Measurements from ENCODE around the gene GOLM1.

GOLM1 gene

GRCh38 chr9:86042199-86042978, 57.0 kb downstream of the GOLM1 start:
- Histone ChIP-seq H3K4me1 (ENCODE audit: control insufficient read depth in 1 of 2, insufficient read depth in 2 of 2, low read length in 2 of 2) (peaks cover 0 to 14% of the 10 kb centered on the region in 2 donors), H3K36me3 (ENCODE audit: control insufficient read depth in 1 of 2, insufficient read depth in 2 of 2, low read length in 2 of 2) (no peaks in the 10 kb centered on the region), H3K9me3 (ENCODE audit: control insufficient read depth in 1 of 2, low read length in 2 of 2) (no peaks in the 10 kb centered on the region), H3K27ac (ENCODE audit: low read length) (no peak overlapping the region), H3K27me3 (ENCODE audit: low read depth, low read length) (no peaks in the 10 kb centered on the region), H3K4me3 (ENCODE audit: low read depth in 1 of 2, low read length in 2 of 2) (no peak overlapping the region)

- Histone ChIP-seq H3K27ac (ENCODE audit: low read length) (no peak overlapping the region), H3K4me3 (ENCODE audit: low read depth in 1 of 2, low read length in 2 of 2) (no peak overlapping the region), H3K9me3 (ENCODE audit: control insufficient read depth in 1 of 2, low read length in 2 of 2) (no peaks in the 10 kb centered on the region), H3K4me1 (ENCODE audit: control insufficient read depth in 1 of 2, insufficient read depth in 2 of 2, low read length in 2 of 2) (peaks cover 0 to 14% of the 10 kb centered on the region in 2 donors), H3K27me3 (ENCODE audit: low read depth, low read length) (no peaks in the 10 kb centered on the region), H3K36me3 (ENCODE audit: control insufficient read depth in 1 of 2, insufficient read depth in 2 of 2, low read length in 2 of 2) (peaks cover 0 to 2% of the 10 kb centered on the region in 2 donors)
These were observed 58.0 kb downstream of the GOLM1 start for GRCh38 chr9:86041311-86041741.

- no peaks in the 10 kb centered on the region for H3K9me3 ChIP-seq (ENCODE audit: control insufficient read depth in 1 of 2, low read length in 2 of 2)
- H3K4me3 ChIP-seq (ENCODE audit: low read depth in 1 of 2, low read length in 2 of 2) = no peak overlapping the region
- H3K4me1 ChIP-seq (ENCODE audit: control insufficient read depth in 1 of 2, insufficient read depth in 2 of 2, low read length in 2 of 2) = peaks cover 0 to 14% of the 10 kb centered on the region in 2 donors
- H3K27me3 ChIP-seq (ENCODE audit: low read depth, low read length) = no peaks in the 10 kb centered on the region
- H3K36me3 ChIP-seq (ENCODE audit: control insufficient read depth in 1 of 2, insufficient read depth in 2 of 2, low read length in 2 of 2) = peaks cover 0 to 5% of the 10 kb centered on the region in 2 donors
- no peak overlapping the region for H3K27ac ChIP-seq (ENCODE audit: low read length)
These were observed 58.5 kb downstream of the GOLM1 start for GRCh38 chr9:86040861-86041155.

GRCh38 chr9:86039991-86040860, 59.1 kb downstream of the GOLM1 start:
- Histone ChIP-seq H3K4me1 (ENCODE audit: control insufficient read depth in 1 of 2, insufficient read depth in 2 of 2, low read length in 2 of 2) (peaks cover 0 to 14% of the 10 kb centered on the region in 2 donors), H3K27me3 (ENCODE audit: low read depth, low read length) (no peaks in the 10 kb centered on the region), H3K27ac (ENCODE audit: low read length) (no peak overlapping the region), H3K9me3 (ENCODE audit: control insufficient read depth in 1 of 2, low read length in 2 of 2) (no peaks in the 10 kb centered on the region), H3K36me3 (ENCODE audit: control insufficient read depth in 1 of 2, insufficient read depth in 2 of 2, low read length in 2 of 2) (peaks cover 0 to 5% of the 10 kb centered on the region in 2 donors), H3K4me3 (ENCODE audit: low read depth in 1 of 2, low read length in 2 of 2) (no peak overlapping the region)

- Histone ChIP-seq H3K4me3 (ENCODE audit: low read depth in 1 of 2, low read length in 2 of 2) (no peak overlapping the region), H3K27me3 (ENCODE audit: low read depth, low read length) (no peaks in the 10 kb centered on the region), H3K36me3 (ENCODE audit: control insufficient read depth in 1 of 2, insufficient read depth in 2 of 2, low read length in 2 of 2) (peaks cover 0 to 20% of the 10 kb centered on the region in 2 donors), H3K4me1 (ENCODE audit: control insufficient read depth in 1 of 2, insufficient read depth in 2 of 2, low read length in 2 of 2) (peaks cover 0 to 7% of the 10 kb centered on the region in 2 donors), H3K9me3 (ENCODE audit: control insufficient read depth in 1 of 2, low read length in 2 of 2) (no peaks in the 10 kb centered on the region), H3K27ac (ENCODE audit: low read length) (no peak overlapping the region)
These were observed 62.8 kb downstream of the GOLM1 start for GRCh38 chr9:86036555-86036954.

GRCh38 chr9:86035827-86036440, 63.4 kb downstream of the GOLM1 start:
- Histone ChIP-seq H3K36me3 (ENCODE audit: control insufficient read depth in 1 of 2, insufficient read depth in 2 of 2, low read length in 2 of 2) (peaks cover 0 to 20% of the 10 kb centered on the region in 2 donors), H3K27ac (ENCODE audit: low read length) (no peak overlapping the region)

GRCh38 chr9:86034863-86035734, 64.3 kb downstream of the GOLM1 start:
- H3K27ac ChIP-seq (ENCODE audit: low read length) = no peak overlapping the region
- H3K4me1 ChIP-seq (ENCODE audit: control insufficient read depth in 1 of 2, insufficient read depth in 2 of 2, low read length in 2 of 2) = no peaks in the 10 kb centered on the region
- no peak overlapping the region for H3K4me3 ChIP-seq (ENCODE audit: low read depth in 1 of 2, low read length in 2 of 2)
- peaks cover 0 to 20% of the 10 kb centered on the region in 2 donors for H3K36me3 ChIP-seq (ENCODE audit: control insufficient read depth in 1 of 2, insufficient read depth in 2 of 2, low read length in 2 of 2)
- no peaks in the 10 kb centered on the region for H3K27me3 ChIP-seq (ENCODE audit: low read depth, low read length)
- no peaks in the 10 kb centered on the region for H3K9me3 ChIP-seq (ENCODE audit: control insufficient read depth in 1 of 2, low read length in 2 of 2)

More at GRCh38 chr9:86035827-86036440, 63.4 kb downstream of the GOLM1 start:
- Histone ChIP-seq H3K4me1 (ENCODE audit: control insufficient read depth in 1 of 2, insufficient read depth in 2 of 2, low read length in 2 of 2) (peaks cover 0 to under 1% of the 10 kb centered on the region in 2 donors), H3K27me3 (ENCODE audit: low read depth, low read length) (no peaks in the 10 kb centered on the region), H3K9me3 (ENCODE audit: control insufficient read depth in 1 of 2, low read length in 2 of 2) (no peaks in the 10 kb centered on the region), H3K4me3 (ENCODE audit: low read depth in 1 of 2, low read length in 2 of 2) (no peak overlapping the region)

GRCh38 chr9:86027767-86028166, 71.6 kb downstream of the GOLM1 start:
- Histone ChIP-seq H3K4me3 (ENCODE audit: low read depth in 1 of 2, low read length in 2 of 2) (no peak overlapping the region), H3K27ac (ENCODE audit: low read length) (no peak overlapping the region), H3K27me3 (ENCODE audit: low read depth, low read length) (no peaks in the 10 kb centered on the region), H3K4me1 (ENCODE audit: control insufficient read depth in 1 of 2, insufficient read depth in 2 of 2, low read length in 2 of 2) (peaks cover 0 to 4% of the 10 kb centered on the region in 2 donors), H3K9me3 (ENCODE audit: control insufficient read depth in 1 of 2, low read length in 2 of 2) (no peaks in the 10 kb centered on the region), H3K36me3 (ENCODE audit: control insufficient read depth in 1 of 2, insufficient read depth in 2 of 2, low read length in 2 of 2) (peaks cover 28 to 38% of the 10 kb centered on the region in 2 donors)

GRCh38 chr9:86022687-86023266, 76.6 kb downstream of the GOLM1 start:
- no peak overlapping the region for H3K4me3 ChIP-seq (ENCODE audit: low read depth in 1 of 2, low read length in 2 of 2)
- H3K27ac ChIP-seq (ENCODE audit: low read length) = no peak overlapping the region
- H3K27me3 ChIP-seq (ENCODE audit: low read depth, low read length) = no peaks in the 10 kb centered on the region
- no peaks in the 10 kb centered on the region for H3K9me3 ChIP-seq (ENCODE audit: control insufficient read depth in 1 of 2, low read length in 2 of 2)
- H3K36me3 ChIP-seq (ENCODE audit: control insufficient read depth in 1 of 2, insufficient read depth in 2 of 2, low read length in 2 of 2) = peaks cover 45 to 56% of the 10 kb centered on the region in 2 donors
- H3K4me1 ChIP-seq (ENCODE audit: control insufficient read depth in 1 of 2, insufficient read depth in 2 of 2, low read length in 2 of 2) = peaks cover 0 to 4% of the 10 kb centered on the region in 2 donors

- H3K4me1 ChIP-seq (ENCODE audit: control insufficient read depth in 1 of 2, insufficient read depth in 2 of 2, low read length in 2 of 2) = peaks cover 0 to 4% of the 10 kb centered on the region in 2 donors
- no peak overlapping the region for H3K27ac ChIP-seq (ENCODE audit: low read length)
- H3K36me3 ChIP-seq (ENCODE audit: control insufficient read depth in 1 of 2, insufficient read depth in 2 of 2, low read length in 2 of 2) = peaks cover 48 to 57% of the 10 kb centered on the region in 2 donors
These were observed 78.2 kb downstream of the GOLM1 start for GRCh38 chr9:86021166-86021565.

More at GRCh38 chr9:86021166-86021565, 78.2 kb downstream of the GOLM1 start:
- no peak overlapping the region for H3K4me3 ChIP-seq (ENCODE audit: low read depth in 1 of 2, low read length in 2 of 2)
- no peaks in the 10 kb centered on the region for H3K9me3 ChIP-seq (ENCODE audit: control insufficient read depth in 1 of 2, low read length in 2 of 2)
- no peaks in the 10 kb centered on the region for H3K27me3 ChIP-seq (ENCODE audit: low read depth, low read length)
